Measurements from ENCODE around the gene DMBX1.

DMBX1 gene

DNA sequence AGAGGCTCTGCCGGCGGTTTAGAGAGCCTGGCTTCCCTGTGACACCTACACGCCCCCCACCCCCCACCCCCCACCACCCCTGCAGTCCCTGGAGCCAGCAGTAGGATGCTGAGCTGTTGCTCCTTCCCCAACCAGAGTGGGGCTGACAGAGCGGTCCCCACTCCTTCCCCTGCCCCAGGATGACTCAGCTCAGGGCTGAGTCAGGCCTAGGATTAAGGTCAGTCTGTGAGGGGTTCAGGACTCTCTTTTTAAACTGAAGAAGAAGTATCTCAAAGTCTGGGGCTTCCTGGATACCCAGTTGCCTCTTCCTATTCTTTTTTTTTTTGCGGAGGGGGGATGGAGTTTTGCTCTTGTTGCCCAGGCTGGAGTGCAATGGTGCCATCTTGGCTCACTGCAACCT, 19.1 kb downstream of the DMBX1 start:
- TF ChIP-seq, protein P1, sequence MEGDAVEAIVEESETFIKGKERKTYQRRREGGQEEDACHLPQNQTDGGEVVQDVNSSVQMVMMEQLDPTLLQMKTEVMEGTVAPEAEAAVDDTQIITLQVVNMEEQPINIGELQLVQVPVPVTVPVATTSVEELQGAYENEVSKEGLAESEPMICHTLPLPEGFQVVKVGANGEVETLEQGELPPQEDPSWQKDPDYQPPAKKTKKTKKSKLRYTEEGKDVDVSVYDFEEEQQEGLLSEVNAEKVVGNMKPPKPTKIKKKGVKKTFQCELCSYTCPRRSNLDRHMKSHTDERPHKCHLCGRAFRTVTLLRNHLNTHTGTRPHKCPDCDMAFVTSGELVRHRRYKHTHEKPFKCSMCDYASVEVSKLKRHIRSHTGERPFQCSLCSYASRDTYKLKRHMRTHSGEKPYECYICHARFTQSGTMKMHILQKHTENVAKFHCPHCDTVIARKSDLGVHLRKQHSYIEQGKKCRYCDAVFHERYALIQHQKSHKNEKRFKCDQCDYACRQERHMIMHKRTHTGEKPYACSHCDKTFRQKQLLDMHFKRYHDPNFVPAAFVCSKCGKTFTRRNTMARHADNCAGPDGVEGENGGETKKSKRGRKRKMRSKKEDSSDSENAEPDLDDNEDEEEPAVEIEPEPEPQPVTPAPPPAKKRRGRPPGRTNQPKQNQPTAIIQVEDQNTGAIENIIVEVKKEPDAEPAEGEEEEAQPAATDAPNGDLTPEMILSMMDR (IDR thresholded peaks at IDR 0.05; ENCODE audit: extremely low read depth, insufficient read depth, missing control alignments), result no peak
- DNase-seq (ENCODE audit: low spot score), result no peak
- in situ Hi-C loops (cut with MboI; ENCODE audit: low pct_unique_long_range_greater_than_20kb, low sequenced_read_pairs, unreplicated experiment), result no loop called here

DNA sequence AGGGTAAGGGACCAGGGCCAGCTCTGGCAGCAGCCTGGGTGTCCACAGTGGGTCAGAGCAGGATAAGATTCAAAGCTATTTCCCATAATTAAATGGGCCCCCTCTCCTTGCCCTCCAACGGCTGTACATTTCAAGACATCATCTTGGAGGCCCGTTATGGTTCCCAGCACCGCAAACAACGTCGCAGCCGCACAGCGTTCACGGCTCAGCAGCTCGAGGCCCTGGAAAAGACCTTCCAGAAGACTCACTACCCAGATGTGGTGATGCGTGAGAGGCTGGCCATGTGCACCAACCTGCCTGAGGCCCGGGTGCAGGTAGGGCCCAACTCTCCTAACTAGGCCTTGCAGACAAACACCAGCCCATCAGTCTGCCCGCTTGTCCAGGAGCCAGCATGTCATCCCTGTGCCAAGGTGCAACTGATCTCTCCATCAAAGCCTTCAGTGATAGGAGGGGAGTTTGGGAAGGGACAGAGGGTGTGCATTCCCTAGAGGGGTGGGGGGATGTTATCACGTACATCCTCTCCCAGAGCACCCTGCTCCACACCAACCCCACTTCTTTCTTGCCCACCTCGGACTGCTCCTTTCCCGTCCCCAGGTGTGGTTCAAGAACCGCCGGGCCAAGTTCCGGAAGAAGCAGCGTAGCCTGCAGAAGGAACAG, 20.8 kb downstream of the DMBX1 start:
- DNase-seq (ENCODE audit: low spot score), result no peak
- in situ Hi-C loops (cut with MboI; ENCODE audit: low pct_unique_long_range_greater_than_20kb, low sequenced_read_pairs, unreplicated experiment), result no loop called here
- TF ChIP-seq, protein P1 (IDR thresholded peaks at IDR 0.05; ENCODE audit: extremely low read depth, insufficient read depth, missing control alignments), result no peak

DNA sequence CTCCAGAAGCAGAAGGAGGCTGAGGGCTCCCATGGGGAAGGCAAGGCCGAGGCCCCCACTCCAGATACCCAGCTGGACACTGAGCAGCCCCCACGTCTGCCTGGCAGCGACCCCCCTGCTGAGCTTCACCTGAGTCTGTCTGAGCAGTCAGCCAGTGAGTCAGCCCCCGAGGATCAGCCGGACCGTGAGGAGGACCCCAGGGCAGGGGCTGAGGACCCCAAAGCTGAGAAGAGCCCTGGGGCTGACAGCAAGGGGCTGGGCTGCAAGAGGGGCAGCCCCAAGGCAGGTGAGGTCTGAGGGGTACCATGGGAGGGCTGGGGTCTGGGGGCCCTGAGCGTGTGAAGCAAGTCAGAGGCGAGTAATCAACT, 21.3 kb downstream of the DMBX1 start:
- TF ChIP-seq, protein P1 (IDR thresholded peaks at IDR 0.05; ENCODE audit: extremely low read depth, insufficient read depth, missing control alignments), result no peak
- DNase-seq (ENCODE audit: low spot score), result no peak
- in situ Hi-C loops (cut with MboI; ENCODE audit: low pct_unique_long_range_greater_than_20kb, low sequenced_read_pairs, unreplicated experiment), result no loop called here

DNA sequence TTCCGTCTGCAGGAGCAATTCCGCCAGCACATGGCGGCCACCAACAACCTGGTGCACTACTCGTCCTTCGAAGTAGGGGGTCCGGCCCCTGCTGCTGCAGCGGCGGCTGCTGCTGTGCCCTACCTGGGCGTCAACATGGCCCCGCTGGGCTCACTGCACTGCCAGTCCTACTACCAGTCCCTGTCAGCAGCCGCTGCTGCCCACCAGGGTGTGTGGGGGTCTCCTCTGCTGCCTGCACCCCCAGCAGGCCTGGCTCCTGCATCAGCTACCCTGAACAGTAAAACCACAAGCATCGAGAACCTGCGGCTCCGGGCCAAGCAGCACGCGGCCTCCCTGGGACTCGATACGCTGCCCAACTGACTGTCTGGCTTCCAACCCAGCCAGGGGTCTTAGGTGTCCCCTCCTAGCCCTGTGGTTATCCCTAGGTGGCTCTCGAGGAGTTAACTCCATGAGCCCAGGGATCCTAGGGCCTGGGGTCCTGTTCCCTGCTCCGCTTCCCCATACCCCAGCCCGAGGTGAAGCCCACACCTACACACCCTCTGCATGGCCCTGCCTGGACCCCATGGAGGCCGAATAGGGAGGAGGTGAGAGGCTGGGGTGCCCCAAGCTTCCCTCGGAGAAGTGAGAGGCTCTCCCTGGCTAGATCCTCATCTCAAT, 22.6 kb downstream of the DMBX1 start:
- TF ChIP-seq, protein P1 (IDR thresholded peaks at IDR 0.05; ENCODE audit: extremely low read depth, insufficient read depth, missing control alignments), result no peak
- no peak for DNase-seq (ENCODE audit: low spot score)
- in situ Hi-C loops (cut with MboI; ENCODE audit: low pct_unique_long_range_greater_than_20kb, low sequenced_read_pairs, unreplicated experiment), result no loop called here

DNA sequence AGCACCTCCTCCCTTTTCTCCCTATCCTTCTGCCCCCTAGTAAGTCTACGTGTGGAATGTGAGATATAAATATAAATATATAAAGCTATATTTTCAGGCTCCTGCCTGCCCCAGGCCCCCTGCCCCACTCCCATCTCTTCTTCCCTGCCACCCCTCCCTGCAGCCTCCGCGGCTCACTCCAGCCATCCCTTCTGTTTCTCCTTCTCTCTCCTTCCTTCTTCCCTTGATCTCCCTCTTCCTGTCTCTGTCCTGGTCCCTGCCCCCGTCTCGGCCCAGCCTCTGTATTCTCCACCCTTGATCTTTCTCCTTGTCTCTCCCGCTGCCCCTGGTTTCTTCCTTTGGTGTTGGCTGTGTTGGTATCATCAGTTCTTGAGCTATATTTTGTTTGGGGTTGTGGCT, 23.2 kb downstream of the DMBX1 start:
- TF ChIP-seq, protein P1 (IDR thresholded peaks at IDR 0.05; ENCODE audit: extremely low read depth, insufficient read depth, missing control alignments), result no peak
- in situ Hi-C loops (cut with MboI; ENCODE audit: low pct_unique_long_range_greater_than_20kb, low sequenced_read_pairs, unreplicated experiment), result no loop called here
- no peak for DNase-seq (ENCODE audit: low spot score)

DNA sequence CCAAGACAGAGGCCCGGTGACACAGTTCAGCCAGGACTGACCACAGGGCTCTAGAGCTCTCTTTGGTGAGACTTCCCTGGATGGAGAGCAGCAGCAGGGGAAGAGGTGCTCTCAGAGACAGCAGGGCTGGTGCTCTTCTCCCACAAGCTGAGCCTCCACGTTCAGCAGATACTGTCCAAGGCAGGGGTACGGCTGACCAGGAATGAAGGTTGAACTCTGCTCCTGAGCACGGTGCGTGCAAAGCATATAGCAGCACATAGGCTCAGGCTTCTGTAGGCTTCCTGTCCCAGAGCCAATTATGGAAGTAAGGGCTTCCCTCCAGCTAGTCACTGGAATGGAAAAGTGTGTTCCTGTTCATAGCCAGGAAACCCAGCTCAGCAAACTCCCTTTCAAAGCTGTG, 23.9 kb downstream of the DMBX1 start:
- no peak for DNase-seq (ENCODE audit: low spot score)
- TF ChIP-seq, protein P1 (IDR thresholded peaks at IDR 0.05; ENCODE audit: extremely low read depth, insufficient read depth, missing control alignments), result no peak
- in situ Hi-C loops (cut with MboI; ENCODE audit: low pct_unique_long_range_greater_than_20kb, low sequenced_read_pairs, unreplicated experiment), result no loop called here
